NT2/D1 (cell line): ENCODE measurements around the gene CORO7.

ENCODE experiments used
- YY1 ChIP-seq: IDR thresholded peaks from 2 replicates; pipeline ENCODE4 v1.6.1; 2011; ENCODE audit not compliant: insufficient read length, insufficient read depth
- ZNF274 ChIP-seq: IDR thresholded peaks from 2 replicates; pipeline ENCODE4 v1.6.1; 2011; ENCODE audit warnings: mild to moderate bottlenecking, low read depth, low read length

DNA sequence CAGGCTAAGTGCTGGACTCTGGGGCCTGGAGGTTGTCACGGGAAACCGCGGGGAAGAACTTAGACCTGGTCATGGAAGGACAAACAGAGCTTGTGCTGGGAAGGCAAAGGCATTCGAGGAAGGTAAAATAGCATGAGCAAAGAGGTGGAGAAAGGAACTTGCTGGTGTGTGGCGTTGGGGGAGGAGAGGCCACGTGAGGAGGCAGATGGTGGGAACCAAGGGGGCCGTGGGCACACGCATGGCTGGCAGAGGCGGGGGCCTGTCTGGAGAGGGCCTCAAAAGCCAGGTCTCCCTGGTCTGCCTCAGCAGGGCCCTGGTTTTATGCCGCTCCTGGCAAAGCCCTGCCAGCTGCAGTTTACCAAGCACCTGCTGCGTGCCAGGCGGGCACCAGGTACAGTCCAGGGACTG, 15.3 kb downstream of the CORO7 start:
- TF ChIP-seq ZNF274 (no peak), YY1 (no peak)
